B cell (primary cell): ENCODE measurements around the gene GCNT2. TPM values are rescaled to one million over a fixed set of nuclear protein-coding genes. Genes with fewer than 3 reads are reported as not detected.
A peak's percentile ranks its signal among the peaks of the same experiment; 100 is the strongest.

ENCODE experiments used
- ATAC-seq: fragments of 200-7000 bp; cut with Tn5 transposase; one replicate; pipeline ENCODE4 v1.10.0; 2021; ENCODE audit warnings: low read depth, mild to moderate bottlenecking, moderate number of reproducible peaks, moderate library complexity
- CTCF ChIA-PET: fragments of 350-600 bp; sonication (Branson Sonifier 250); formaldehyde crosslinking; loops from one replicate; lab custom pipeline; 2021; ENCODE audit warnings: antibody characterized with exemption, inconsistent platforms; lab: Charles Lee
- POLR2A ChIA-PET: fragments of 350-600 bp; sonication (Branson Sonifier 250); formaldehyde crosslinking; loops from one replicate; lab custom pipeline; 2021; ENCODE audit warnings: antibody characterized with exemption; lab: Charles Lee
- DNase-seq: peaks from one replicate; pipeline ENCODE4 v3.0.0; 2013
- H2AFZ ChIP-seq: 2 replicates; pipeline ENCODE4 v1.6.1; 2012; ENCODE audit warnings: mild to moderate bottlenecking, low read depth, low read length; ENCODE audit not compliant: insufficient read depth, poor library complexity, severe bottlenecking
- H3K27ac ChIP-seq, 2 donors: 1 replicate in 1 of 2; 2 replicates in 1 of 2; pipeline ENCODE4 v1.5.1; 2012 to 2013; ENCODE audit warnings: low read length in 2 of 2, mild to moderate bottlenecking in 2 of 2, moderate library complexity in 1 of 2
- H3K27me3 ChIP-seq, 4 experiments: fragments of 200-600 bp in 1 of 4; sonication (generic) in 1 of 4; replicated peaks in 1 of 4; 1 replicate in 2 of 4; 2 replicates in 2 of 4; pipeline versions ENCODE4 v1.6.1 to v1.7.0; 2013 to 2016; ENCODE audit warnings: low read length in 3 of 4, mild to moderate bottlenecking in 2 of 4, mixed read lengths in 1 of 4, moderate library complexity in 1 of 4; ENCODE audit not compliant: insufficient read depth in 4 of 4, control insufficient read depth in 3 of 4; ENCODE audit errors: control extremely low read depth in 1 of 4
- H3K36me3 ChIP-seq, 2 experiments: replicated peaks in 1 of 2; 1 replicate in 1 of 2; 2 replicates in 1 of 2; pipeline versions ENCODE4 v1.6.1 to v1.7.1; 2013; ENCODE audit warnings: low read length in 1 of 2; ENCODE audit not compliant: insufficient read depth in 2 of 2, control insufficient read depth in 1 of 2; ENCODE audit errors: control extremely low read depth in 1 of 2, extremely low read depth in 1 of 2
- H3K4me1 ChIP-seq, 2 donors: fragments of 200-600 bp in 1 of 2; sonication (generic) in 1 of 2; 1 replicate in 1 of 2; 2 replicates in 1 of 2; pipeline versions ENCODE4 v1.5.1 to v1.6.1; 2013 to 2017; ENCODE audit warnings: low read length in 2 of 2; ENCODE audit not compliant: control insufficient read depth in 2 of 2, insufficient read depth in 2 of 2
- H3K4me2 ChIP-seq: replicated peaks from 2 replicates; pipeline ENCODE3; 2012; ENCODE audit warnings: mild to moderate bottlenecking, low read depth, low read length; ENCODE audit not compliant: poor library complexity, severe bottlenecking
- H3K4me3 ChIP-seq, 5 experiments: fragments of 200-600 bp in 1 of 5; sonication (generic) in 1 of 5; 1 replicate in 3 of 5; 2 replicates in 2 of 5; pipeline versions ENCODE4 v1.5.1 to v1.7.0; 2011 to 2016; ENCODE audit warnings: low read length in 4 of 5, mild to moderate bottlenecking in 4 of 5, low read depth in 2 of 5, control low read depth in 1 of 5, moderate library complexity in 1 of 5; ENCODE audit not compliant: insufficient read depth in 1 of 5; ENCODE audit errors: control extremely low read depth in 1 of 5, extremely low read depth in 1 of 5
- H3K79me2 ChIP-seq: fragments of 200-600 bp; sonication (generic); one replicate; pipeline ENCODE4 v1.6.0; 2016; ENCODE audit warnings: low read length; ENCODE audit not compliant: control insufficient read depth, insufficient read depth
- H3K9ac ChIP-seq: fragments of 200-600 bp; sonication (generic); 2 replicates; pipeline ENCODE4 v1.6.1; 2017; ENCODE audit warnings: mild to moderate bottlenecking, low read length, moderate library complexity
- H3K9me3 ChIP-seq, 3 donors: one replicate each; pipeline versions ENCODE4 v1.6.1 to v1.7.1; 2013; ENCODE audit warnings: low read length in 2 of 3; ENCODE audit not compliant: control insufficient read depth in 2 of 3, insufficient read depth in 1 of 3; ENCODE audit errors: control extremely low read depth in 1 of 3
- H4K20me1 ChIP-seq: 2 replicates; pipeline ENCODE4 v1.6.0; 2012; ENCODE audit warnings: mild to moderate bottlenecking, low read length; ENCODE audit not compliant: insufficient read depth, control insufficient read depth, poor library complexity, severe bottlenecking
- H3K27ac Mint-ChIP-seq: one replicate; pipeline ENCODE4 v1.8.0; 2021; ENCODE audit warnings: mixed read lengths
- H3K27me3 Mint-ChIP-seq: one replicate; pipeline ENCODE4 v1.8.0; 2021; ENCODE audit warnings: mixed read lengths
- H3K4me1 Mint-ChIP-seq: one replicate; pipeline ENCODE4 v1.8.0; 2021; ENCODE audit warnings: mixed read lengths
- H3K4me3 Mint-ChIP-seq: one replicate; pipeline ENCODE4 v1.8.0; 2021; ENCODE audit warnings: mixed read lengths
- H3K9me3 Mint-ChIP-seq: one replicate; pipeline ENCODE4 v1.8.0; 2022; ENCODE audit warnings: mixed read lengths; ENCODE audit not compliant: insufficient read depth
- CTCF ChIP-seq: fragments of 200-600 bp; IDR thresholded peaks from one replicate; pipeline ENCODE4 v1.8.0; 2022; ENCODE audit warnings: antibody characterized with exemption, mild to moderate bottlenecking
- EZH2 ChIP-seq: IDR thresholded peaks from 2 replicates; pipeline ENCODE4 v1.6.1; 2012; ENCODE audit warnings: borderline replicate concordance, low read depth, mild to moderate bottlenecking, moderate library complexity, low read length; ENCODE audit not compliant: insufficient read depth, poor library complexity, severe bottlenecking
- WGBS: methylation state at CpG from one replicate; pipeline ENCODE4 v1.1.5; 2013; ENCODE audit warnings: missing lambda C conversion rate; ENCODE audit not compliant: insufficient coverage; 5-methylcytosine and 5-hydroxymethylcytosine counted together
- intact Hi-C: fragments of 100-400 bp; cut with micrococcal nuclease; formaldehyde crosslinking; loops from one replicate; pipeline ENCODE4 v1.10.0; 2022
- polyA plus RNA-seq: library from polyadenylated mRNA; depleted of rRNA; stranded (reverse); fragments of >200 nt; gene quantifications from 2 replicates; pipeline ENCODE4 v1.2.3, GENCODE V29; 2012
- total RNA-seq, 2 donors: library from RNA; stranded (reverse); fragments of 120-200 nt in 1 of 2; gene quantifications; 1 replicate in 1 of 2; 2 replicates in 1 of 2; pipeline versions ENCODE4 v1.2.3 to v1.2.4, GENCODE V29; 2013 to 2022

Gene GCNT2
- total and polyA plus RNA-seq, 2 donors (not counting 1 experiment from before 2014, with no cell fraction given): 6.8 to 32.1 TPM

- DNase-seq: peak; percentile 66
- no peaks in the 10 kb centered on the region for H3K9me3 ChIP-seq
- CTCF ChIA-PET: interaction anchor here (3.7 kb wide), 1 partner anchor 21 kb away, joined by 25 read pairs; no protein-coding TSS in a partner anchor
- intact Hi-C loops: loop anchor here (5.0 to 10.0 kb wide), 4 partner anchors 356 to 1006 kb away; partner anchors contain the start of genes SMIM13, SYCP2L and TMEM170B
- Mint-ChIP-seq H3K27me3 (no peaks in the 10 kb centered on the region), H3K4me3 (peak overlapping the region; percentile 85), H3K4me1 (peaks cover 73% of the 10 kb centered on the region), H3K27ac (peak overlapping the region; percentile 82), H3K9me3 (no peaks in the 10 kb centered on the region)
- H3K4me3 ChIP-seq: peak overlapping the region in 3 of 5 experiments; percentile 37 to 73 (median 48)
- H2AFZ ChIP-seq: no peak overlapping the region
- POLR2A ChIA-PET: interaction anchor here (0.8 kb wide), 1 partner anchor 163 kb away, joined by 3 read pairs; the partner anchor contains the start of genes C6orf52 and PAK1IP1
- H3K4me1 ChIP-seq: peaks cover 62 to 81% of the 10 kb centered on the region in 2 donors
- WGBS: no CpG with 5 or more reads among the region's 1 CpG
- no peaks in the 10 kb centered on the region for H3K36me3 ChIP-seq
- ATAC-seq: no peak
- no peaks in the 10 kb centered on the region for H4K20me1 ChIP-seq
- H3K27me3 ChIP-seq: no peaks in the 10 kb centered on the region
- peaks cover 54% of the 10 kb centered on the region for H3K79me2 ChIP-seq
- no peak for TF ChIP-seq EZH2
- TF ChIP-seq CTCF: no peak
- peak overlapping the region; percentile 82 for H3K9ac ChIP-seq
- peak overlapping the region; percentile 32 to 60 for H3K27ac ChIP-seq
- peak overlapping the region; percentile 87 for H3K4me2 ChIP-seq
Observed at GRCh38 chr6:10531503-10531902, 10.4 kb downstream of the GCNT2 start.

GRCh38 chr6:10531942-10532341, 10.8 kb downstream of the GCNT2 start:
- peaks cover 58% of the 10 kb centered on the region for H3K79me2 ChIP-seq
- H3K4me3 Mint-ChIP-seq: peak overlapping the region; percentile 85
- H3K4me3 ChIP-seq: peak overlapping the region in 3 of 5 experiments; percentile 37 to 73 (median 48)
- H3K36me3 ChIP-seq: no peaks in the 10 kb centered on the region
- H3K9ac ChIP-seq: peak overlapping the region; percentile 82
- peak overlapping the region; percentile 87 for H3K4me2 ChIP-seq
- 42% methylated on average over 5 of the region's 9 CpGs for WGBS
- TF ChIP-seq EZH2 (no peak), CTCF (no peak)
- no peaks in the 10 kb centered on the region for H4K20me1 ChIP-seq
- peak overlapping the region; percentile 32 to 60 for H3K27ac ChIP-seq
- no peak overlapping the region for H2AFZ ChIP-seq
- H3K27me3 ChIP-seq: no peaks in the 10 kb centered on the region
- ChIA-PET CTCF (interaction anchor here (3.7 kb wide), 1 partner anchor 21 kb away, joined by 25 read pairs; no protein-coding TSS in a partner anchor), POLR2A (interaction anchor here (0.8 kb wide), 1 partner anchor 163 kb away, joined by 3 read pairs; the partner anchor contains the start of genes C6orf52 and PAK1IP1)
- H3K4me1 Mint-ChIP-seq: peaks cover 75% of the 10 kb centered on the region
- peak overlapping the region; percentile 82 for H3K27ac Mint-ChIP-seq
- no peaks in the 10 kb centered on the region for H3K9me3 ChIP-seq
- DNase-seq: peak; percentile 47
- intact Hi-C loops: loop anchor here (5.0 to 10.0 kb wide), 4 partner anchors 355 to 1005 kb away; partner anchors contain the start of genes SMIM13, SYCP2L and TMEM170B
- H3K4me1 ChIP-seq: peaks cover 66 to 86% of the 10 kb centered on the region in 2 donors
- ATAC-seq: no peak
- no peaks in the 10 kb centered on the region for H3K9me3 Mint-ChIP-seq
- H3K27me3 Mint-ChIP-seq: no peaks in the 10 kb centered on the region
